GM18526 (cell line): ENCODE data around the gene LGI1.

Experiments used
- POLR2A ChIP-seq: IDR thresholded peaks from 3 replicates; pipeline ENCODE4 v1.6.1; 2011; ENCODE audit not compliant: insufficient read length; ENCODE audit errors: extremely low read depth

LGI1 gene

GRCh38 chr10:93749218-93749799 lies 8.4 kb upstream of the LGI1 start:
- TF ChIP-seq POLR2A: no peak

DNA sequence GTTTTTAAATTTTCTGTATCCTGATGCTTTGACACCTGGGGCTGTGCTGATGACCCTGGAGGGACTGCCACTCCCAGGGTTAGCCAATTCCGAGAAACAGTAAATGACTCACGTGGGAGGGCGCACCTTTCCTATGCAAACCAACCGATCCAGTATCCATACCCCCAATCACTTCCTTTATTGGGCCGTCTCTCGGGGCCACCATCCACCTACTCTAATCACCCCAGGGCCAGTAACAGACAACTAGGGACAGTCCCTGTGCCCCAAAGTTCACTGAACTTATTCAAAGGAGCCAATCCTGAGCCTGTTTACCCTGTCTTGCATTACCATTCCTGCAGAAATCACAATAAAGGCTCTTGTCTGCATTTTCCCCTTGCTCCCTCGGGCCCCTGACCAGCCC lies 6.6 kb upstream of the LGI1 start:
- TF ChIP-seq POLR2A: no peak

GRCh38 chr10:93751832-93752231 lies 5.9 kb upstream of the LGI1 start:
- no peak for TF ChIP-seq POLR2A

DNA sequence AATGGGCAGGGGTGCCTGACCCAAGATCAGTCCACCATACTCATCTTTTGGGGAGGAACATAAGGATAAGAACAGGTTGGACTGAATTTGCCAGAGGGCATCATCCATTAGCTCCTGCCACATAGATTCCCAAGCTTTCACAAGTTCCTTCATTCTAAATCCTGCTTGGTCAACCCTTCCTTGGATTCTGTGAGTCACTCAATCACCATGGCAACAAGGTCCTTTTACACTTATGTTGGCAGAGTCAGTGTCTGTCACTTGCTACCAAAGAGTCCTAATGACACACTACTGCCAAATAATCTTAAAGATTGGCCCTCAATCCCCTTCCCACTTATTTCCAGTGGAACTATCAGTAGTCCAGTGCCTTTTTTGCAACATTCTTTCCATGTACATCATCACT lies 5.0 kb upstream of the LGI1 start:
- TF ChIP-seq POLR2A: no peak

DNA sequence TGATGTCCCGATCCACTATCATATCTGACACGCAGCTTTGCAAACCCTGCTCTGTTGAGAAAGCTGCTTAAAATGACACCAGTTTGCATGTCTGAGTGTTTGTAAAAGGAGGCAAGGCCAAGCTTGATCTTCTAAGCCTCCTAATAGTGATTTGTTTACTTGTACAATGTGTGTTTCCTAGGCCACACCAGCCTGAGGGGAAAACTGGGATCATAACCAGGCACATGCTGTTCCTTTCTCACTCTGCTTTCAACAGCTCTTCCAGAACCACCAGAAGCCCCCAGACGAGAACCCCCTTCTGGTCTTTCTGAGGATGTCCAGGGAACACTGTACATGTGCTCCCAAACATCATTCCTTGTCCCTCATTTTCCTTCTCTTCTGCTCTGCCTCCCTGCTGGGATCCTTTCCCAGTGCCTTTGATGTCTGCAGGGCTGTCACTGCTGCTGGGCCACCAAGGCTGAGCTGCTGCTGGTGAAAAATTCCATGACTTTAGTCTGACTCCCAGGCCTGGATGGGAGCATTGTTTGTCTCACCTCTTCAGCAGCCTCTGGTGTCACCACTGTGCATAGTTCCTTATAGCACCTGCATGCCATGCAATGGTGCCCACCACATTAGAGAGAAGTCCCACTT lies 4.0 kb upstream of the LGI1 start:
- no peak for TF ChIP-seq POLR2A

- TF ChIP-seq POLR2A: no peak
Observed at GRCh38 chr10:93754761-93755160, 3.0 kb upstream of the LGI1 start.

- no peak for TF ChIP-seq POLR2A
Observed at GRCh38 chr10:93755443-93756116, 2.2 kb upstream of the LGI1 start.

- TF ChIP-seq POLR2A: no peak
Observed at GRCh38 chr10:93756118-93756517, 1.6 kb upstream of the LGI1 start.

DNA sequence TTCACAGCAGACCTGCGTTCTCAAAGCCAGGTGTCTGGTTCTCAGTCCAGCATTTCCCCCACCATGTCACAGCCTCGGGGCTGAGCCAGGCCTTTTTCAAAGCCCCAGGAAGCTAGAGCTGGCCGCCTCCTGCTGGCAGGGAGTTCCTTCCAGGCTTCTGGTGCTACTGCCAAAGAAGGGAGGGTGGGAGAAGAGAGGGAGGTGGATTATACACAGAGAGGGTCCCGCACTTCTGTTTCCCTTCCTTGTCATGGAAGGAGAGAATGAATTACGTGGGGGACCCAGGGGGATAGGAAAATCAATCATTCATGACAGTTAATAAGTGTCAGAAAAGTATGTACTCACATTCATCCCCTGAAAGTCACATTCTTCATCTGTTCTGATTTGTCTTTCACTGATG lies 600 bp upstream of the LGI1 start:
- no peak for TF ChIP-seq POLR2A

DNA sequence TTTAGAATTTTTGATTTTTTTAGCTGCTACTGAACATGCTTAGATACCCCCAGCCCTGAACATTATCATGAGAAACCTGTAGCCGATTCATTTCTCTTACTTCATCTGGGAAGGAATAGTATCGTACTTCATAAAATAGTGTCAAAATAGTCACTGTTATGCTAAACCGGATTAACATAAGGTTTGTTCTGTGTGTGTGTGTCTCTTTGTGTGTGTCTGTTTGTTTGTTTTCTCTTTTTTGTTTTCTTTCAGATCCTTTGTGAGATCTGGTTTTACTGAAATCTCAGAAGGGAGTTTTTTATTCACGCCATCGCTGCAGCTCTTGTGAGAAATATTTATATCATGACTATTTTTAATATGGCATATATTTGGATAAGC lies 761 bp downstream of the LGI1 start:
- no peak for TF ChIP-seq POLR2A

GRCh38 chr10:93758891-93759410 lies 1.2 kb downstream of the LGI1 start:
- no peak for TF ChIP-seq POLR2A

DNA sequence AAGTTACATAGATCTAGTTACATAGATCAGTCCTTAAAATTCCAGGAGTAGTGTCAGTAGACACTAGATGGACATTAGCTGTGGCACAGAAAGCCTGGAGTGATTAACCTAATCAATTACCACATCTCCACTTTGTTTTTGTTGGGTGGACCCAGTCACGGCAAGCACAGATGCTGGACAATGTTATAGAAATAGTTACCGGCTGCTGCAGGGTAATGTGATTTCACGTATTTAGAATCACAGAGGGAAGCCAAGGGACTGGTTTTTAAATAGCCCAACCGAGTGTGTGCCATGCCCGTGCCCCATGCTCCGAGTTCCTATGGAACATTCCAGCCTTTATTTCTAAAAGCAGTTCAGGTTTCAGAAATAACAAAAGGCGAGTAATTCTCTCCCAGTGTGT lies 2.8 kb downstream of the LGI1 start:
- TF ChIP-seq POLR2A: no peak

GRCh38 chr10:93762979-93763391 lies 5.2 kb downstream of the LGI1 start:
- no peak for TF ChIP-seq POLR2A

GRCh38 chr10:93766918-93767317 lies 9.2 kb downstream of the LGI1 start:
- TF ChIP-seq POLR2A: no peak

DNA sequence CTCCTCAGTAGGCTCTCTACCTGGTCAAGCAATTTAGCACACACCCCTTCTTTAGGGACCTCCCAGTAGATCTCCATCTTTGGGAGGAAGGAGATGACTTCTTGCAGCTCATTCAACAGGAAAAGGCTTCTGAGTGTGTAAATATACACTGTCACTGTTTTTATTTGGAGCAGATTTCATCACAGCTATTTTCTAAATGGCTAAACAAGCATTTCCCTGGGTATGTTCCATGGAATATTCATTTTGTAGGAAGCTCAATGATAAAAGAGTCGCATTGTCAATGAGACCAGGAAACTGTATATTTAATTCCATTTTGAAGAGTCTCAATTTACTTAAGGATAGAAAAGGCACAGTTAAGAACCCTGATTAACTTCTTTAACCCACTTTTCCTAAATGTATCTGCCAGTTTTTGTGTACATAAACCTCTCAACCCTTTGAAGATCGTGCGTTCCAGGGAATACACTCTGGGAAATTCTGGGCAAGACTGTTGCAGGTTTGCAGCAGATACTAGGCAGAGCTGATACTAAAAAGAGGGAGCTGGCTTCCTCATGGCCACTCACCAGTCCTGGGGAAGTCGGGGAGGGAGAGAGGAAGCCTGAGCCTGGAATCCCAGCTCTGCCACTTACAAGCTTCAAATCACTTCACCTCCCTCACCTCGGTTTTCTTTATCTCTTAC lies 10.1 kb downstream of the LGI1 start:
- TF ChIP-seq POLR2A: no peak

GRCh38 chr10:93768892-93769291 lies 11.2 kb downstream of the LGI1 start:
- TF ChIP-seq POLR2A: no peak
